Effector CD4-positive, alpha-beta T cell (primary cell): ENCODE data around the gene JAKMIP1.
"Not testable (repeated sequence)": the region's sequence is repeated elsewhere in the genome, so short reads cannot be mapped to it uniquely, and the experiment has no call there.

Experiments
- DNase-seq: peaks from one replicate; pipeline ENCODE4 v3.0.0-alpha.2; 2020

The JAKMIP1 gene

DNA sequence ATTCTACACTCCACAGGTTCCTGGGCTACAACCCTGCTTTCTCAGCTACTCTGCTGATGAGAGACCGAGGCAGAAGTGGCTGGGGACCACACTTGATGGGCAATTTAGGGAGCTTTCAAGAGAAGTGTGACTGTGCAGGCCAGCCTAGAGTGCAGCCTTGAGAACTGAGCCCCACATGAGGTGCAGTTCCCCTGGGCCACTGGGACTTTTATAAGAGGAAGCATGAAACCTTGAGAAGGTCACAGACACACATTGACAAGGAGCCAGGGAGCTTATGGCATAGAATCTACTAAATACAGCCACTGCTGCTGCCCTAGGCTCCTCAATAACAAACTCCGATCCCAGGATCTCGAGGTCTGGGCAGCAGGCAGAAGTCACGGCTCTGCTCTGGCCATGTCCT is 195.2 kb downstream of the JAKMIP1 start:
- no peak for DNase-seq

GRCh38 chr4:6003485-6003884 is 196.9 kb downstream of the JAKMIP1 start:
- not testable (repeated sequence) for DNase-seq

GRCh38 chr4:6002926-6003325 is 197.4 kb downstream of the JAKMIP1 start:
- no peak for DNase-seq

DNA sequence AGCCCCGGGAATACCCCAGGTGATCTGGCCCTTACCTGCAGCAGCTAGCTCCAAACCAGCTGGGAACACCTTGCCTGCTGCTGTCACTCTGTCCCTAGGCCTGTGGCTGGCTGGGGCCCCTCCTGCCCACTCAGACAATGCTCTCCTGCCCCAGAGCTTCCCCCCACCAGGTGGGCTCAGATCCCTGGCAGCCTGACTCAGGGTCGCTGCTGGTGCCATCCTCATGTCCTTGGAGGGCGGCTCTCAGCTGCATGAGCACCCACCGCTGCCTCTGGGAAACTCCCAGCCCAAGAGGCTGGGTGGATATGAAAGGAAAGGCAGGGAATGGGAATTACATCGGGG is 197.9 kb downstream of the JAKMIP1 start:
- DNase-seq = no peak

GRCh38 chr4:6001680-6002491 is 198.5 kb downstream of the JAKMIP1 start:
- no peak for DNase-seq

GRCh38 chr4:5999830-6000365 is 200.5 kb downstream of the JAKMIP1 start:
- DNase-seq = no peak

- no peak for DNase-seq
Measured at GRCh38 chr4:5999356-5999755, 201.0 kb downstream of the JAKMIP1 start.

DNA sequence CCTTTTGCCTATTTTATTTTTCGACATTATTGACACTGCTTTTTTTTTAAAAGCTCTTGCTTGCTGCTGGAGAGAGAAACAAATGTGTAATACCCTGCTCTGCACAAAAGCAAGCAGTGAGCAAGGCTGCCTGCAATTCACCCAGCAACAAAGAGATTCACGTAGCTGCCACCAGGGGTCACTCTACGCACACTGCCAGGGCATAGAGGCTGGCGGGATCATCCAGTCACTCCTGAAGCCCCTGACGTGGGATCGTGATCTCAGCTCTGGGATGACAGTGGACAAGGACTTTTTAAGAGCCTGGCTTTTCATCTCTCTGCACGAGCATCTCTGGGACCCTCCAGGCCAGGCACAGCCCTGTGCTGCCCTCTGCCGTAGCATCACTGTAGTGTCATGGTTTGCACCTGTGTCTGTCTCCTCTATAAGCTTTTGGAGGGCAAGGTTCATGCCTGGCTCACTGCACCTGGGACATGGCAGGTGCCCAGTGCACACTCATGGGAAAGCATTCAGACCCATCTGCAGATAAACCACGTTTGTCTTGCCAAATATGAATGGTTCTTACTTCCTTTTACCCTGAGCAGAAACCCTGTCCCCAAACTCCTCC is 201.9 kb downstream of the JAKMIP1 start:
- DNase-seq = peak; percentile 18

- DNase-seq = no peak
Measured at GRCh38 chr4:5996641-5997040, 203.7 kb downstream of the JAKMIP1 start.

GRCh38 chr4:5995901-5996623 is 204.3 kb downstream of the JAKMIP1 start:
- no peak for DNase-seq

DNA sequence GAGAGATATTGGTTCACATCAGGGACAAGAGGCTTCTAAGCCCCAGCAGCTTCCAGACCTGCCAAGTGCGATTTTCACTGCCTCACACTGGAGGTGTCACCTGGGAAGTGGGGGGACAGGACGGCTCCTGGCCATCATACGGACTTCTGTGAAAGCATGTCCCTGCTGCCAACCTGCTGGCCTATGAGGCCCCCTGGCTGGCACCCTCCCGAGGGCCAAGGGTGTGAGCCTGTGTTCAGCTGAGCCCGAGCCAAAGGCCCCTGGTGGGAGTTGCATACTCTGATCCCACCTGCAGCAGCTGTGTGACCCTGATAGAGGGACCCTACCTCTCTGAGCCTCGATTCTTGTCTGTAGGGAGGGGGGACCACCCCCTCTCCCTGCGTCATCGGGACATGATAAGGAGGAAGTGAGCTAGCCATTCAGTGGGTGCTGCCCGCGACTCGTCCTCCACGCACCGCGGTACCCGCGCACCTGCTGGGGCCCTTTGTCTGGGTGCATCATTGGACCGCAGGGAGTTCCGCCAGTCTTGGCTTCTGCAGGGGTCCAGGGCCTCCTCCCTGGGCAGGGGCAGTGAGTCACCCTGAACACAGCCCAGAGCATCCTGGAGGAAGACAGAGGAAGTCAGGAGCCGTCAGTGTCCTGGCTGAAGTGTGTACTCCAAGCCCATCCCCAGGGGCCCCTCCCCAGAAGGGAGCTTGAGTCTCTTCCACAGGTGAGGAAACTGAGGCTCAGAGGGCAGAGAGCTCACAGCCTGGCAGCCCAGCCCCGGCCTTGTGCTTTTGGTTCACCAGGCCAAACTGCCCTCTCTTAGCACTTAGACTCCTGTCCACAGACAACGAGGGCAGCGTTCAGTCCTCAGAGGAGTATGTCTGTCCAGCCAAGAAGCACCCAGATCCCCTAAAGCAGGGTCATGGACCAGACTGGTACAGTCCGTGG is 206.2 kb downstream of the JAKMIP1 start:
- DNase-seq = no peak

GRCh38 chr4:5993346-5993745 is 207.0 kb downstream of the JAKMIP1 start:
- DNase-seq = not testable (repeated sequence)

DNA sequence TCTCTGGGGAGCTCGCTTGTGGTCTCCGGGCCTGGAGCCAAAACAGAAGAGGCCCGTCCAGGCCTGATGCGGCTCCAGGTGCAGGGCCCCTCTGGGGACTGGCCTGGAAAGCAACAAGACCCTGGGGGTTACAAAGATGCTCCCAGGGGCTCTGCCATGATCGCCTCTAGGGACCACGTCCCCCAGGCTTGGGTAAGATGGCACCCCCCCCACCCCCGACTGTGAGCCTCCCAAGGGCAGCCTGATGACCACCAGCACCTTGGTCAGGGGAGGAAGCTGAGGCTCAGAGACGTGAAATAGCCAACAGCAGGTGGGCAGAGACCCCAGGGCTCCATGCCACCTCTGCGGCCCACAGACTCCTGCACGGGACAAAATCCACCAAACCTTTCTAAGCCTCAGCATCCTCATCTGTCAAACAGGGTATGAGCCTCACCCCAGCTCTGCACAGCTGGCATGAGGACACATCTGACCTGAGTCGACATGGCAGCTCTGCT is 207.5 kb downstream of the JAKMIP1 start:
- no peak for DNase-seq

GRCh38 chr4:5992171-5992827 is 208.1 kb downstream of the JAKMIP1 start:
- no peak for DNase-seq

DNA sequence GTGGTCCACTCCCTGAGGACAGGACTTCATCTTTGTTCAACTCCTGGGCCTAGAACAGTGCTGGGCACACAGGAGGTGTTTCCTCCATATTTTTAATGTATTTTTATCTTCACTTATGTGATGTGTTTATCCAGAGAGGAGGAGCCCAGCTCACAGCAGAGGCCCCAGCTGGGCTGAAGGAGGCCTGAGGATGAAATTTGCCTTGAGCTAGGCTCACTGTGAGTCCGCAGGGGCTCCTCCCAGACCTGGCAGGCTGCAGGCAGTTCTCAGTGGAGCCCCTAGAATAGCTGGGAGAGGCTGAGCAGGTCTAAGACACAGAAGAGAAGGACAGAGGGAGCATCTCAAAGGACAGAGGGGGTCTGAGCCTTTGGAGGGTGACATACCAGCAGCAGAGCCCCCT is 208.9 kb downstream of the JAKMIP1 start:
- no peak for DNase-seq

DNA sequence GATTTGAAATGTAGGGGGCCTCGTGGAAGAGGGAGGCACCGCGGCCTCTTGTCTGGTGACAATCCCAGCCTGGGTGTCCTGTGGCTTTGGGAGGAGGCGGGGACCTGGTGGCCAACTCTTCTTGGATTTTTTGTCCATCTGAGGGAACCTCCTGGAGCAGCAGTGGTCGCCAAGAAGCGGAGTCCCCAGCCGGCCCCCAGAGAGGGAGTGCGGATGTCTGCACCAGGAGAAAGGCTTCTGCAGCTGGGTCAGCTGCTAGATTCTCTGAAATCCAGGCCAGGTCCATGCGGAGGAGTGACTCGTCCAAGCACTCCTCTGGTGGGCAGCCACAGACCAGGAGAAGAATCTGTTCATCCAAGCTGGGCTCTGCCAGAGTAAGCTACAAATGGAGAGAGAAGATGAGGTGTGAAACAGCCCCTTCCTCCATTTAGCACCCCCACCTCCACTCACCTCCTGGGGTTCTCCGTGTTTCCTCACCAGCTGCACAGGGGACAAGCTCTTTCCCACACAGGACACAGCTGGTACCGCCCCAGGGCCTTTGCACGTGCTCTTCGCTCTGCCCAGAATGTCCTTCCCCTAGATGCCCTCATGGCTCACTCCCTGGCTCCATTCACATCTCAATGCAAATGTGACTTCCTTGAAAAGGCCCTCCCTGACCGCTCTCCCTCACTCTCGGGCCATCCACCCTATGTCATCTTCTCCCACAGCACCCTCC is 209.7 kb downstream of the JAKMIP1 start:
- no peak for DNase-seq

DNA sequence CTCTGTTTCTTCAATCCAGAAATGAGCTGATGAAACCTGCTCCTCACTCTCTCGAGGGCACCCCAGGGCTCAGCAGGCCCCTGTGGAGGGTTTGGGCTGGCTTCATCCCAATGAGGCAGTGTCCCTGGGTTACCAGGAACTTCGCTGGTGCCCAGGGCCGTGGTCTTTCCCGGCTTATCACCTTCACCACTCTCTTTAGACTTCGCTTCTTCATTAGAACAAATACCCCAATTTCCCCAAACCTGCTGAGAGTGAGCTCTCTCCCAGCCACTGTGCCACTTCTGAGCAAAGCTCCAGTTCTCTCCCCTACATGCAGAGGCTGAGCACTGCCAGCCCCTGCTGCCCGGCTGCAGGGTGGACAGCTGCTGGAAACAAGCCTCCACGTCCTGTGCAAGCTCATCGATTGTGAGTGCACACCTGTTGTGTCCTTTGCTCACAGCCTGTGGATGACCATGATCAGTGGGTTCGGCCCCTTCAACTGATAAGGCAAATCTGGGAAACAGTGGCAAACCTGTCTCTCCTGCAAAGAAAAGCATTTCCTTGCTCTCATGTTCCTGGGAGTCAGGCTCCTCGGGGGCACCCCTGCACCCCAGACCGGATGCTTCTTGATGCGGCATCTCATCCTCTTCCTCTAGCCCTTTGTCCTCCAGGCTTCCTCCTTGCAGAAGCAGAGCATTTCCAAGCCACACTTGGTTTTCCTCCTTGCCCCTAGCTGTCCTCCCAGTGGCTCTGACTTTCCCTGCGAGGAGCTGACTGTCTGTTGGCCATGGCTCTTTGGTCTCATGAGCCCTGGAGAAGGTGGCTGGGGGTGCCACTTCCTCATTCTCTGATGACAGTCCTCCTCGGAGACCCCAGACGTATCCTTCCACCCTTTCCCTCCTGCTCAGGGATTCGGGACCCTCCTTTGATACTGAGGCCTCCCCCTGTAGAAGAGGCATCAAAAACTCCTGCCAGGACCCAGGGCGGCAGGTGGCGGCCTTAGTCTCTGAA is 210.8 kb downstream of the JAKMIP1 start:
- no peak for DNase-seq

DNA sequence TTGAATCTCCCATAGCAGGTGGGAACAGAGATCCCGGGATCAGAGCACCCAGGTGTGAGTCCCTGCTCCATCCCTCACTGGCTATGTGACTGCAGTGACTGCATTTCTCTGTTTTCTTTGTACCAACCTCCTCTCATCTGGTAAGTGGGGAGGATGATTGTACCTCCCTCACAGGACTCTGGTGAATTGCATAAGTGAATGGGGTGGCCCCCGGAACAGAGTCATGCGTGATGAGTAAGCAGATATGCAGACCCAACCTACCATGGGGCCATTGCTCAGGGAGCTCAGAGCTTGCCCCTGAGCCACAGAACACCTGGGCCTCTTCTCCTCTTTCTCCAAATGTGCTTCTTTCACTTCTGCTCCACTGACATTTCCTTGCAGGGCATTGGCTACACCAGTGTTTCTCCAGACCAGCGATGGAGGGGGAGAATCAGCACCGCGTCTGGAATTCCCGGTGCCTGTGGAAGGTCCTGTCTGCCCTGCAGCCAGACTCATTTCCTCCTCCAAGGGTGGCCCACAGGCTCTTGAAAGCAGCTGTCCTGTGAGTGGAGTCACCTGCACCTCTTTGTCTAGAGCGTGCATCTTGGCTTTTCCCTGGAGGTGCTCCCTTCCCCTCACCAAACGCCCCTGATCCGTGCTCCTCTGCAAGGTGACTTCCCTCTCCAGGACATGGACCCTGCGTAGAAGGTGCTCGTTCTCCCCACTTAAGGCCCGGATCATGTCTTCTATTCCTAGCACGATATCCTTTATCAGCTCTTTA is 212.1 kb downstream of the JAKMIP1 start:
- DNase-seq = no peak

GRCh38 chr4:5984843-5985242 is 215.5 kb downstream of the JAKMIP1 start:
- no peak for DNase-seq
